CD4-positive, alpha-beta T cell (primary cell): ENCODE results near the gene C3orf52. TPM values are rescaled to one million over a fixed set of nuclear protein-coding genes. Genes with fewer than 3 reads are reported as not detected.
"Not testable (repeated sequence)": the region's sequence is repeated elsewhere in the genome, so short reads cannot be mapped to it uniquely, and the experiment has no call there.

ENCODE experiments used
- ATAC-seq: fragments of 200-7000 bp; cut with Tn5 transposase; one replicate; pipeline ENCODE4 v1.10.0; 2022; ENCODE audit warnings: mild to moderate bottlenecking; ENCODE audit not compliant: poor library complexity
- CTCF ChIA-PET: fragments of 350-600 bp; sonication (Branson Sonifier 250); formaldehyde crosslinking; loops from one replicate; lab custom pipeline; 2021; ENCODE audit warnings: antibody characterized with exemption, inconsistent platforms; lab: Charles Lee
- POLR2A ChIA-PET: fragments of 350-600 bp; sonication (Branson Sonifier 250); formaldehyde crosslinking; loops from one replicate; lab custom pipeline; 2021; ENCODE audit warnings: antibody characterized with exemption, inconsistent platforms; lab: Charles Lee
- DNase-seq, 14 experiments: peaks; one replicate each; pipeline ENCODE4 v3.0.0-alpha.2; 2013 to 2020; ENCODE audit warnings: mixed read lengths in 2 of 14
- H3K27ac ChIP-seq, 2 donors: one replicate each; pipeline versions ENCODE4 v1.5.1 to v1.7.0; 2013; ENCODE audit warnings: low read length in 2 of 2, low read depth in 1 of 2, mild to moderate bottlenecking in 1 of 2
- H3K27me3 ChIP-seq, 2 experiments: 1 replicate in 1 of 2; 2 replicates in 1 of 2; pipeline versions ENCODE4 v1.6.1 to v1.7.0; 2013; ENCODE audit warnings: low read length in 2 of 2, control low read depth in 1 of 2, mild to moderate bottlenecking in 1 of 2, moderate library complexity in 1 of 2; ENCODE audit not compliant: insufficient read depth in 2 of 2, control insufficient read depth in 1 of 2
- H3K36me3 ChIP-seq: one replicate; pipeline ENCODE4 v1.6.1; 2013; ENCODE audit warnings: low read length, control low read depth; ENCODE audit not compliant: insufficient read depth
- H3K4me1 ChIP-seq: one replicate; pipeline ENCODE4 v1.6.1; 2013; ENCODE audit warnings: low read length, control low read depth; ENCODE audit not compliant: insufficient read depth
- H3K4me3 ChIP-seq: one replicate; pipeline ENCODE4 v1.5.1; 2013; ENCODE audit warnings: mild to moderate bottlenecking, low read length, moderate library complexity
- H3K9me3 ChIP-seq, 2 experiments: 1 replicate in 1 of 2; 2 replicates in 1 of 2; pipeline versions ENCODE4 v1.6.1 to v1.7.0; 2013; ENCODE audit warnings: low read length in 2 of 2, mild to moderate bottlenecking in 2 of 2, control low read depth in 1 of 2, moderate library complexity in 1 of 2; ENCODE audit not compliant: control insufficient read depth in 1 of 2, insufficient read depth in 1 of 2
- H3K27ac Mint-ChIP-seq: one replicate; pipeline ENCODE4 v1.8.0; 2020; ENCODE audit warnings: mixed read lengths
- H3K27me3 Mint-ChIP-seq: one replicate; pipeline ENCODE4 v1.8.0; 2021; ENCODE audit warnings: mixed read lengths
- H3K36me3 Mint-ChIP-seq: one replicate; pipeline ENCODE4 v1.8.0; 2021; ENCODE audit warnings: low read depth, mixed read lengths
- H3K4me1 Mint-ChIP-seq: one replicate; pipeline ENCODE4 v1.8.0; 2021; ENCODE audit warnings: low read depth, mixed read lengths
- H3K4me3 Mint-ChIP-seq: one replicate; pipeline ENCODE4 v1.8.0; 2020; ENCODE audit warnings: mild to moderate bottlenecking, mixed read lengths
- H3K9me3 Mint-ChIP-seq: one replicate; pipeline ENCODE4 v1.8.0; 2020; ENCODE audit warnings: mixed read lengths
- intact Hi-C, 2 experiments: fragments of 100-400 bp; cut with DNase I in 1 of 2; cut with micrococcal nuclease in 1 of 2; formaldehyde crosslinking; loops; one replicate each; pipeline versions ENCODE4 v1.15.1 to v1.9.0; 2023 to 2025; cut with DNase I, micrococcal nuclease
- polyA plus RNA-seq, 2 donors: library from polyadenylated mRNA; unstranded; fragments of 120-200 nt; gene quantifications; one replicate each; pipeline ENCODE4 v1.2.1, GENCODE V29; 2013
- total RNA-seq, 174 experiments: library from RNA in 2 of 174; stranded (reverse) in 2 of 174; gene quantifications; one replicate each; pipeline ENCODE4 v1.2.3 and lab custom pipeline; 2021 to 2026
- TF ChIP-seq, protein P1 (sequence below): fragments of 200-600 bp; IDR thresholded peaks from one replicate; pipeline ENCODE4 v1.8.0; 2022; ENCODE audit warnings: antibody characterized with exemption, mild to moderate bottlenecking

C3orf52 gene, protein sequence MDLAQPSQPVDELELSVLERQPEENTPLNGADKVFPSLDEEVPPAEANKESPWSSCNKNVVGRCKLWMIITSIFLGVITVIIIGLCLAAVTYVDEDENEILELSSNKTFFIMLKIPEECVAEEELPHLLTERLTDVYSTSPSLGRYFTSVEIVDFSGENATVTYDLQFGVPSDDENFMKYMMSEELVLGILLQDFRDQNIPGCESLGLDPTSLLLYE
- total RNA-seq (1 to 10 TPM; 1.6 to 2.7 TPM), total RNA-seq (lab: John Stamatoyannopoulos, UW) (0.57 to 10.7 (median 2.3) reads per million in 172 experiments)
- polyA plus RNA-seq (2013, experiment 1 of 2) = 3.7 TPM
- 3.0 TPM for polyA plus RNA-seq (2013, experiment 2 of 2)

GRCh38 chr3:112086076-112086854 lies at the start of gene C3orf52:
TSS of gene C3orf52 (plus strand) at chr3:112086389. CDS start at chr3:112086408, 19 bp downstream.
- Histone ChIP-seq H3K36me3 (no peaks in the 10 kb centered on the region), H3K4me3 (peak within 1 kb of the TSS; percentile 71), H3K9me3 (no peaks in the 10 kb centered on the region), H3K27me3 (no peaks in the 10 kb centered on the region), H3K27ac (no peak within 1 kb of the TSS), H3K4me1 (peaks cover 33% of the 10 kb centered on the region)
- Mint-ChIP-seq H3K36me3 (no peaks in the 10 kb centered on the region), H3K27me3 (no peaks in the 10 kb centered on the region), H3K9me3 (no peaks in the 10 kb centered on the region), H3K27ac (peak within 1 kb of the TSS; percentile 81), H3K4me1 (peaks cover 65% of the 10 kb centered on the region), H3K4me3 (peak within 1 kb of the TSS; percentile 85)
- ChIA-PET CTCF (no interaction called here), POLR2A (interaction anchor here (0.5 to 1.0 kb wide), 2 partner anchors 14 to 880 kb away, joined by 3 to 5 read pairs; no protein-coding TSS in a partner anchor)
- intact Hi-C loops = loop anchor here (2.0 to 5.0 kb wide), 2 partner anchors 13 to 39 kb away; no protein-coding TSS in a partner anchor
- TF ChIP-seq, protein P1, sequence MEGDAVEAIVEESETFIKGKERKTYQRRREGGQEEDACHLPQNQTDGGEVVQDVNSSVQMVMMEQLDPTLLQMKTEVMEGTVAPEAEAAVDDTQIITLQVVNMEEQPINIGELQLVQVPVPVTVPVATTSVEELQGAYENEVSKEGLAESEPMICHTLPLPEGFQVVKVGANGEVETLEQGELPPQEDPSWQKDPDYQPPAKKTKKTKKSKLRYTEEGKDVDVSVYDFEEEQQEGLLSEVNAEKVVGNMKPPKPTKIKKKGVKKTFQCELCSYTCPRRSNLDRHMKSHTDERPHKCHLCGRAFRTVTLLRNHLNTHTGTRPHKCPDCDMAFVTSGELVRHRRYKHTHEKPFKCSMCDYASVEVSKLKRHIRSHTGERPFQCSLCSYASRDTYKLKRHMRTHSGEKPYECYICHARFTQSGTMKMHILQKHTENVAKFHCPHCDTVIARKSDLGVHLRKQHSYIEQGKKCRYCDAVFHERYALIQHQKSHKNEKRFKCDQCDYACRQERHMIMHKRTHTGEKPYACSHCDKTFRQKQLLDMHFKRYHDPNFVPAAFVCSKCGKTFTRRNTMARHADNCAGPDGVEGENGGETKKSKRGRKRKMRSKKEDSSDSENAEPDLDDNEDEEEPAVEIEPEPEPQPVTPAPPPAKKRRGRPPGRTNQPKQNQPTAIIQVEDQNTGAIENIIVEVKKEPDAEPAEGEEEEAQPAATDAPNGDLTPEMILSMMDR = no peak
- peak; percentile 14 to 77 (median 42) for DNase-seq
- peak; percentile 77 for ATAC-seq

- H3K4me3 ChIP-seq, H3K27ac Mint-ChIP-seq, H3K36me3 ChIP-seq, intact Hi-C loops, ATAC-seq, H3K9me3 ChIP-seq, H3K4me1 ChIP-seq, H3K9me3 Mint-ChIP-seq, CTCF ChIA-PET, H3K27me3 Mint-ChIP-seq, DNase-seq, H3K27me3 ChIP-seq, H3K4me3 Mint-ChIP-seq, H3K27ac ChIP-seq, POLR2A ChIA-PET, H3K36me3 Mint-ChIP-seq, H3K4me1 Mint-ChIP-seq: not testable (repeated sequence)
Observed at GRCh38 chr3:112037194-112037593, 49.0 kb upstream of the C3orf52 start.

DNA sequence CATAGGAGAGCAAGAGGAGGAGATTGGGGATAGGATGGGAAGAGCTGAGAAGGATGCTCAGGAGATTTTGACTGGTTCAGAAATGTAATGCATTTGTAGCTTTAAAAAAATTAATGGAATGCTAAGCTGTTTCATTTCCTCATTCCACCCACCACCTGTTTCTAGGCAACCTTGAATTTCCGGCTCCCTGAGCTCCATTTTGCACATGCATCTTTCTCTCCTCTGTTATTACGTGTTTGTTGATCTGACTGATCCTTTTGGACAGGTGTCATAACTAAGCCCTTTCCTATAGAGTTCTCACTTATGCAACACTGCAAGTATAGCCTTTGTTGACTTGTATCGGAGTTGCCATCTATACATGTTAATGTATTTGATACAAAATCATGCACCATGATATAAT lies 47.3 kb upstream of the C3orf52 start:
- Histone ChIP-seq H3K27me3 (no peaks in the 10 kb centered on the region), H3K9me3 (no peaks in the 10 kb centered on the region), H3K4me1 (no peaks in the 10 kb centered on the region), H3K27ac (no peak overlapping the region), H3K4me3 (no peak overlapping the region), H3K36me3 (no peaks in the 10 kb centered on the region)
- no peak overlapping the region for H3K27ac Mint-ChIP-seq
- ChIA-PET CTCF (interaction anchor here (1.2 kb wide), 1 partner anchor 25 kb away, joined by 4 read pairs; no protein-coding TSS in a partner anchor), POLR2A (no interaction called here)
- no peaks in the 10 kb centered on the region for H3K36me3 Mint-ChIP-seq
- DNase-seq (no peak), ATAC-seq (no peak)
- no peaks in the 10 kb centered on the region for H3K4me1 Mint-ChIP-seq
- H3K4me3 Mint-ChIP-seq = no peak overlapping the region
- peaks cover 2% of the 10 kb centered on the region for H3K9me3 Mint-ChIP-seq
- intact Hi-C loops = no loop called here
- TF ChIP-seq, protein P1 = no peak
- no peaks in the 10 kb centered on the region for H3K27me3 Mint-ChIP-seq
